HepG2 (cell line): ENCODE results near the gene MSRB3. TPM values are rescaled to one million over a fixed set of nuclear protein-coding genes. Genes with fewer than 3 reads are reported as not detected.

ENCODE experiments used
- ATAC-seq: fragments of 200-7000 bp; cut with Tn5 transposase; 3 replicates; pipeline ENCODE4 v1.9.1; 2020; ENCODE audit warnings: mild to moderate bottlenecking, moderate library complexity
- BruUV-seq: library from RNA; stranded (reverse); fragments of 400-500 nt; replicated peaks from 2 replicates; lab custom pipeline; 2021; lab: Mats Ljungman, UMichigan
- CTCF ChIA-PET: fragments of 300-600 bp; formaldehyde crosslinking; extraction: SDS; loops from one replicate; lab custom pipeline; 2021; ENCODE audit warnings: low total read pairs, inconsistent platforms, low intra/inter-chr PET ratio; lab: Yijun Ruan, JAX
- POLR2A ChIA-PET: fragments of 350-600 bp; sonication (Branson Sonifier 250); formaldehyde crosslinking; loops from one replicate; lab custom pipeline; 2020; ENCODE audit warnings: antibody characterized with exemption, inconsistent platforms; lab: Yijun Ruan, JAX
- DNase-seq: peaks from one replicate; pipeline ENCODE4 v3.0.0-alpha.2; 2015; ENCODE audit warnings: low spot score
- FAIRE-seq: peaks from 3 replicates; lab custom pipeline; 2011; peaks lifted over from hg19 to GRCh38; lab: Jason Lieb, UNC
- H2AFZ ChIP-seq: one replicate; pipeline ENCODE4 v1.6.1; 2011; ENCODE audit warnings: low read length, inconsistent platforms
- H3K27ac ChIP-seq: fragments of 300-600 bp; 3 replicates; pipeline ENCODE4 v1.8.0; 2011; ENCODE audit warnings: mixed run types, mild to moderate bottlenecking, mixed read lengths, low read length, inconsistent platforms; ENCODE audit not compliant: insufficient read depth; ENCODE audit errors: extremely low read length
- H3K27me3 ChIP-seq, 2 experiments: fragments of 200-600 bp in 1 of 2; 2 replicates in 1 of 2; 3 replicates in 1 of 2; pipeline versions ENCODE4 v1.6.0 to v1.8.0; 2011; ENCODE audit warnings: low read length in 2 of 2, mild to moderate bottlenecking in 2 of 2, moderate library complexity in 2 of 2, inconsistent platforms in 1 of 2; ENCODE audit not compliant: insufficient read depth in 2 of 2, control insufficient read depth in 1 of 2
- H3K36me3 ChIP-seq, 2 experiments: fragments of 200-600 bp in 1 of 2; replicated peaks in 1 of 2; 2 replicates in 1 of 2; 3 replicates in 1 of 2; pipeline versions ENCODE4 v1.5.1 to v1.8.0; 2011; ENCODE audit warnings: low read length in 2 of 2, inconsistent platforms in 1 of 2; ENCODE audit not compliant: insufficient read depth in 2 of 2, control insufficient read depth in 1 of 2
- H3K4me1 ChIP-seq: 2 replicates; pipeline ENCODE4 v1.5.1; 2012; ENCODE audit warnings: low read length, inconsistent platforms; ENCODE audit not compliant: insufficient read depth
- H3K4me2 ChIP-seq: 2 replicates; pipeline ENCODE4 v1.6.0; 2011; ENCODE audit warnings: low read depth, low read length, inconsistent platforms
- H3K4me3 ChIP-seq, 3 experiments: fragments of 200-600 bp in 1 of 3; sonication (generic), shearing (Covaris generic) in 1 of 3; replicated peaks in 1 of 3; 2 replicates each; pipeline ENCODE4 v1.5.1; 2011 to 2016; ENCODE audit warnings: low read length in 3 of 3, inconsistent platforms in 2 of 3, low read depth in 2 of 3, mild to moderate bottlenecking in 2 of 3, control low read depth in 1 of 3, mixed read lengths in 1 of 3; ENCODE audit not compliant: insufficient read depth in 1 of 3
- H3K79me2 ChIP-seq: one replicate; pipeline ENCODE4 v1.6.1; 2011; ENCODE audit warnings: low read length, inconsistent platforms; ENCODE audit not compliant: insufficient read depth
- H3K9ac ChIP-seq: 2 replicates; pipeline ENCODE4 v1.6.0; 2011; ENCODE audit warnings: mild to moderate bottlenecking, low read depth, low read length, inconsistent platforms; ENCODE audit not compliant: insufficient read depth
- H3K9me3 ChIP-seq: 2 replicates; pipeline ENCODE4 v1.5.1; 2012; ENCODE audit warnings: mild to moderate bottlenecking, low read length
- H4K20me1 ChIP-seq: 2 replicates; pipeline ENCODE4 v1.6.0; 2011; ENCODE audit warnings: inconsistent platforms, mild to moderate bottlenecking, low read length, moderate library complexity; ENCODE audit not compliant: insufficient read depth
- AHDC1 ChIP-seq: sonication (generic); formaldehyde crosslinking; IDR thresholded peaks from 2 replicates; pipeline ENCODE4 v1.5.1; 2020; ENCODE audit warnings: mild to moderate bottlenecking, missing genetic modification reagents, borderline replicate concordance
- ATM ChIP-seq: fragments of 450-650 bp; IDR thresholded peaks from 2 replicates; pipeline ENCODE4 v1.7.1; 2017; ENCODE audit warnings: mild to moderate bottlenecking, borderline replicate concordance
- EED ChIP-seq: sonication (generic); formaldehyde crosslinking; IDR thresholded peaks from 2 replicates; pipeline ENCODE4 v1.5.0; 2020; ENCODE audit warnings: mild to moderate bottlenecking, missing genetic modification reagents
- IRX3 ChIP-seq: sonication (generic); formaldehyde crosslinking; IDR thresholded peaks from 2 replicates; pipeline ENCODE4 v1.8.1; 2023; ENCODE audit warnings: mild to moderate bottlenecking, low read depth, missing genetic modification reagents, borderline replicate concordance
- WGBS: methylation state at CpG from one replicate; pipeline ENCODE4 v1.1.6; 2017; ENCODE audit warnings: low lambda C conversion rate; 5-methylcytosine and 5-hydroxymethylcytosine counted together
- in situ Hi-C: cut with HindIII; loops from 2 replicates; pipeline ENCODE4 v1.10.0; 2017; ENCODE audit warnings: low pct_unique_long_range_greater_than_20kb; ENCODE audit not compliant: extremely low pct_ligation_motif_present
- intact Hi-C: fragments of 100-400 bp; cut with micrococcal nuclease; formaldehyde crosslinking; loops from one replicate; pipeline ENCODE4 v1.10.0; 2022; ENCODE audit not compliant: unreplicated experiment
- polyA plus RNA-seq, 8 experiments: library from polyadenylated mRNA; depleted of rRNA in 3 of 8; stranded (reverse) in 7 of 8; unstranded in 1 of 8; fragments of >200 nt; fragmentation: Illumina TruSeq in 4 of 8; extraction: Trizol in 4 of 8; gene quantifications; 2 replicates each; pipeline versions ENCODE4 v1.2.1 to v1.2.3, GENCODE V29; 2011 to 2016; ENCODE audit warnings: low read depth in 4 of 8, missing spikeins in 1 of 8, mixed read lengths in 1 of 8; ENCODE audit not compliant: insufficient read depth in 1 of 8
- total RNA-seq, 5 experiments: library from RNA; depleted of rRNA; stranded (reverse); fragments of >200 nt; fragmentation: Illumina TruSeq; extraction: Trizol; gene quantifications; 2 replicates each; pipeline ENCODE4 v1.2.3, GENCODE V29; 2016; ENCODE audit warnings: low read depth in 1 of 5

The MSRB3 gene
- total and polyA plus RNA-seq, 2 of the 13 experiments (the other 11 are each of a cell fraction or from before 2014, with no cell fraction given): 1.5 to 1.9 TPM

- no peak for ATAC-seq
- in situ Hi-C loops: no loop called here
- no peak for DNase-seq
- no peak for FAIRE-seq
- Histone ChIP-seq H3K36me3 (peaks cover 0 to 10% of the 10 kb centered on the region in 2 experiments; a peak in 4 of 5 replicates), H2AFZ (no peak overlapping the region), H3K79me2 (peaks cover 11% of the 10 kb centered on the region), H3K4me3 (no peak overlapping the region), H3K4me1 (no peaks in the 10 kb centered on the region), H3K27ac (no peak overlapping the region), H3K4me2 (no peak overlapping the region), H3K9ac (no peak overlapping the region), H4K20me1 (no peaks in the 10 kb centered on the region; the same call in 1 of the 2 replicates), H3K9me3 (peaks cover 21% of the 10 kb centered on the region), H3K27me3 (no peaks in the 10 kb centered on the region)
- WGBS: 94% methylated on average over 1 of the region's 1 CpG
- intact Hi-C loops: no loop called here
- TF ChIP-seq IRX3 (CRISPR knock-in tag) (no peak), AHDC1 (CRISPR knock-in tag) (no peak), ATM (no peak), EED (no peak)
- no TSS peak for BruUV-seq
- CTCF ChIA-PET: no interaction called here
- POLR2A ChIA-PET: no interaction called here
These were observed 49.0 kb upstream of the MSRB3 start for GRCh38 chr12:65229441-65229840.
